H7 (cell line): Measurements from ENCODE around the gene OSBP. TPM values are rescaled to one million over a fixed set of nuclear protein-coding genes. Genes with fewer than 3 reads are reported as not detected.
"Not testable (repeated sequence)": the region's sequence is repeated elsewhere in the genome, so short reads cannot be mapped to it uniquely, and the experiment has no call there.

Experiments
- DNase-seq: peaks from one replicate; pipeline ENCODE4 v3.0.0; 2012
- H3K27me3 ChIP-seq: 2 replicates; pipeline ENCODE4 v1.6.0; 2011; ENCODE audit warnings: mild to moderate bottlenecking, low read length; ENCODE audit not compliant: control insufficient read depth, insufficient read depth
- H3K36me3 ChIP-seq: replicated peaks from 2 replicates; pipeline ENCODE4 v1.5.1; 2011; ENCODE audit warnings: low read length; ENCODE audit not compliant: control insufficient read depth, insufficient read depth
- H3K4me3 ChIP-seq: 2 replicates; pipeline ENCODE4 v1.5.1; 2011; ENCODE audit warnings: low read depth, mild to moderate bottlenecking, control low read depth, low read length, moderate library complexity; ENCODE audit not compliant: insufficient read depth
- total RNA-seq: library from RNA; depleted of rRNA; stranded (reverse); fragments of >200 nt; shearing (Covaris generic); gene quantifications from 2 replicates; pipeline ENCODE4 v1.2.3, GENCODE V29; 2014

The OSBP gene
- total RNA-seq, 1 experiment from 2014 or later: 18.4 TPM

- no peak for DNase-seq
- no peaks in the 10 kb centered on the region for H3K36me3 ChIP-seq
- H3K27me3 ChIP-seq: no peaks in the 10 kb centered on the region; the same call in 1 of the 2 replicates
- H3K4me3 ChIP-seq: no peak overlapping the region
These were observed 62.7 kb downstream of the OSBP start for GRCh38 chr11:59552844-59553243.

- no peaks in the 10 kb centered on the region; the same call in 1 of the 2 replicates for H3K27me3 ChIP-seq
- peak overlapping the region; percentile 60 for H3K4me3 ChIP-seq
- no peak for DNase-seq
- no peaks in the 10 kb centered on the region for H3K36me3 ChIP-seq
These were observed 63.7 kb downstream of the OSBP start for GRCh38 chr11:59551659-59552521.

- Histone ChIP-seq H3K4me3 (peak overlapping the region; percentile 60), H3K27me3 (no peaks in the 10 kb centered on the region; the same call in 1 of the 2 replicates), H3K36me3 (no peaks in the 10 kb centered on the region)
- DNase-seq: no peak
These were observed 64.5 kb downstream of the OSBP start for GRCh38 chr11:59550842-59551658.

GRCh38 chr11:59550368-59550841 is 65.2 kb downstream of the OSBP start:
- Histone ChIP-seq H3K4me3 (peak overlapping the region; percentile 60), H3K27me3 (no peaks in the 10 kb centered on the region; the same call in 1 of the 2 replicates), H3K36me3 (no peaks in the 10 kb centered on the region)
- DNase-seq: peak; percentile 86

GRCh38 chr11:59548309-59548656 is 67.3 kb downstream of the OSBP start:
- Histone ChIP-seq H3K36me3 (no peaks in the 10 kb centered on the region), H3K27me3 (no peaks in the 10 kb centered on the region), H3K4me3 (no peak overlapping the region)
- DNase-seq: no peak

GRCh38 chr11:59547605-59548308 is 67.8 kb downstream of the OSBP start:
- H3K36me3 ChIP-seq, DNase-seq, H3K27me3 ChIP-seq, H3K4me3 ChIP-seq: not testable (repeated sequence)

- H3K27me3 ChIP-seq: no peaks in the 10 kb centered on the region
- no peak overlapping the region for H3K4me3 ChIP-seq
- no peaks in the 10 kb centered on the region for H3K36me3 ChIP-seq
- DNase-seq: no peak
These were observed 70.2 kb downstream of the OSBP start for GRCh38 chr11:59545179-59546020.

- Histone ChIP-seq H3K36me3 (no peaks in the 10 kb centered on the region), H3K27me3 (no peaks in the 10 kb centered on the region), H3K4me3 (no peak overlapping the region)
- no peak for DNase-seq
These were observed 70.8 kb downstream of the OSBP start for GRCh38 chr11:59544869-59545178.

- H3K27me3 ChIP-seq, H3K36me3 ChIP-seq, H3K4me3 ChIP-seq, DNase-seq: not testable (repeated sequence)
These were observed 71.9 kb downstream of the OSBP start for GRCh38 chr11:59543713-59544112.

- Histone ChIP-seq H3K27me3 (no peaks in the 10 kb centered on the region), H3K4me3 (no peak overlapping the region), H3K36me3 (no peaks in the 10 kb centered on the region)
- no peak for DNase-seq
These were observed 73.3 kb downstream of the OSBP start for GRCh38 chr11:59542142-59542810.

GRCh38 chr11:59534676-59535075 is 80.9 kb downstream of the OSBP start:
- no peaks in the 10 kb centered on the region for H3K27me3 ChIP-seq
- no peak for DNase-seq
- H3K4me3 ChIP-seq: no peak overlapping the region
- no peaks in the 10 kb centered on the region for H3K36me3 ChIP-seq

- Histone ChIP-seq H3K27me3 (no peaks in the 10 kb centered on the region), H3K4me3 (no peak overlapping the region), H3K36me3 (no peaks in the 10 kb centered on the region)
- no peak for DNase-seq
These were observed 83.0 kb downstream of the OSBP start for GRCh38 chr11:59532620-59533019.

GRCh38 chr11:59528711-59529110 is 86.9 kb downstream of the OSBP start:
- Histone ChIP-seq H3K27me3 (no peaks in the 10 kb centered on the region), H3K4me3 (no peak overlapping the region), H3K36me3 (no peaks in the 10 kb centered on the region)
- DNase-seq: no peak
